Thyroid gland (tissue), 4 donors: ENCODE measurements around the gene DCAF12.

Experiments used
- POLR2A ChIP-seq, 2 donors: fragments of 450-650 bp; IDR thresholded peaks; one replicate each; pipeline ENCODE4 v1.6.1; 2017; ENCODE audit warnings: antibody characterized with exemption in 2 of 2, mild to moderate bottlenecking in 2 of 2, moderate library complexity in 1 of 2
- TF ChIP-seq, protein P1 (sequence below), 6 experiments: fragments of 200-600 bp in 3 of 6; fragments of 450-650 bp in 3 of 6; sonication (generic) in 3 of 6; IDR thresholded peaks; one replicate each; pipeline ENCODE4 v1.5.1; 2016 to 2019; ENCODE audit warnings: antibody characterized with exemption in 6 of 6, mild to moderate bottlenecking in 2 of 6, inconsistent platforms in 1 of 6, moderate library complexity in 1 of 6

DNA sequence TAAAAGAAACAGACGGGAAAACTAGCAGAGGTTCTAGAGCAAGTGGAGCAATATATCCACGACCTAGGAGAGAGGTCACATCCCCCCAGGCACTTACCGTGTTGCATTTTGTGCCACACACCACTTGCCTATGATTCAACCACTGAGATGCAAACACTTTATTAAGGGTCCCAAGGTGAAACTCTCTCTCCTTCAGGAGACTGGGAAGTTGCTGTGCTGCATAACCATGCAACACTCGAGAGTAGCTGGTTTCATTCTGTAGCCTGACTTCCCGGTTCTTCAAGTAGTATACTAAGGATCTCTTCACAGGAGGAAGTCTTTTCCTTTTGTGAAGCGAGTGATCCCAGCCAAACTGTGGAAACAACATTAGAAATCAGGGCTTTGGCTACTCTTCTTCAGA is 1.6 kb downstream of the DCAF12 start:
- TF ChIP-seq, protein P1, sequence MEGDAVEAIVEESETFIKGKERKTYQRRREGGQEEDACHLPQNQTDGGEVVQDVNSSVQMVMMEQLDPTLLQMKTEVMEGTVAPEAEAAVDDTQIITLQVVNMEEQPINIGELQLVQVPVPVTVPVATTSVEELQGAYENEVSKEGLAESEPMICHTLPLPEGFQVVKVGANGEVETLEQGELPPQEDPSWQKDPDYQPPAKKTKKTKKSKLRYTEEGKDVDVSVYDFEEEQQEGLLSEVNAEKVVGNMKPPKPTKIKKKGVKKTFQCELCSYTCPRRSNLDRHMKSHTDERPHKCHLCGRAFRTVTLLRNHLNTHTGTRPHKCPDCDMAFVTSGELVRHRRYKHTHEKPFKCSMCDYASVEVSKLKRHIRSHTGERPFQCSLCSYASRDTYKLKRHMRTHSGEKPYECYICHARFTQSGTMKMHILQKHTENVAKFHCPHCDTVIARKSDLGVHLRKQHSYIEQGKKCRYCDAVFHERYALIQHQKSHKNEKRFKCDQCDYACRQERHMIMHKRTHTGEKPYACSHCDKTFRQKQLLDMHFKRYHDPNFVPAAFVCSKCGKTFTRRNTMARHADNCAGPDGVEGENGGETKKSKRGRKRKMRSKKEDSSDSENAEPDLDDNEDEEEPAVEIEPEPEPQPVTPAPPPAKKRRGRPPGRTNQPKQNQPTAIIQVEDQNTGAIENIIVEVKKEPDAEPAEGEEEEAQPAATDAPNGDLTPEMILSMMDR (IDR thresholded peaks at IDR 0.05) = no peak
- TF ChIP-seq POLR2A (IDR thresholded peaks at IDR 0.05) = no peak
